VCaP (cell line): ENCODE data around the gene GNAL.

Source experiments
- H3K27ac ChIP-seq: fragments of 450-650 bp; 2 replicates; pipeline ENCODE4 v1.5.1; 2017
- CTCF ChIP-seq: fragments of 450-650 bp; conservative IDR thresholded peaks from 2 replicates; pipeline ENCODE4 v1.5.1; 2017; ENCODE audit warnings: mild to moderate bottlenecking, moderate library complexity

The GNAL gene

GRCh38 chr18:11657152-11657551, 31.9 kb upstream of the GNAL start:
- TF ChIP-seq CTCF = no peak
- no peak overlapping the region for H3K27ac ChIP-seq

GRCh38 chr18:11657554-11657953, 31.5 kb upstream of the GNAL start:
- no peak for TF ChIP-seq CTCF

GRCh38 chr18:11658019-11658418, 31.0 kb upstream of the GNAL start:
- no peak overlapping the region for H3K27ac ChIP-seq
- TF ChIP-seq CTCF = no peak

More at GRCh38 chr18:11657554-11657953, 31.5 kb upstream of the GNAL start:
- H3K27ac ChIP-seq = no peak overlapping the region

GRCh38 chr18:11658989-11659388, 30.1 kb upstream of the GNAL start:
- TF ChIP-seq CTCF = no peak
- no peak overlapping the region for H3K27ac ChIP-seq

GRCh38 chr18:11660691-11661090, 28.4 kb upstream of the GNAL start:
- H3K27ac ChIP-seq = no peak overlapping the region
- TF ChIP-seq CTCF = no peak

GRCh38 chr18:11661430-11661829, 27.6 kb upstream of the GNAL start:
- H3K27ac ChIP-seq = no peak overlapping the region
- no peak for TF ChIP-seq CTCF

GRCh38 chr18:11663439-11664029, 25.5 kb upstream of the GNAL start:
- TF ChIP-seq CTCF = no peak

More at GRCh38 chr18:11663439-11664029, 25.5 kb upstream of the GNAL start:
- H3K27ac ChIP-seq = no peak overlapping the region
